WTC11 (cell line): ENCODE measurements around the gene PTPN7. TPM values are rescaled to one million over a fixed set of nuclear protein-coding genes. Genes with fewer than 3 reads are reported as not detected.

Source experiments
- ATAC-seq: fragments of 200-7000 bp; cut with Tn5 transposase; 2 replicates; pipeline ENCODE4 v1.10.0; 2021; ENCODE audit warnings: mild to moderate bottlenecking, moderate library complexity
- CTCF ChIA-PET: fragments of 300-600 bp; sonication (Branson Sonifier 250); formaldehyde crosslinking; loops from one replicate; lab custom pipeline; 2021; ENCODE audit warnings: antibody characterized with exemption; lab: Charles Lee
- POLR2A ChIA-PET: fragments of 350-600 bp; sonication (Branson Sonifier 250); formaldehyde crosslinking; loops from one replicate; lab custom pipeline; 2021; ENCODE audit warnings: antibody characterized with exemption; lab: Charles Lee
- DNase-seq: peaks from one replicate; pipeline ENCODE4 v3.0.0; 2021; ENCODE audit warnings: low spot score
- H3K27ac Mint-ChIP-seq: 2 replicates; pipeline ENCODE4 v1.8.0; 2021; ENCODE audit warnings: mixed read lengths
- H3K27me3 Mint-ChIP-seq: 2 replicates; pipeline ENCODE4 v1.8.0; 2021; ENCODE audit warnings: low read depth, mild to moderate bottlenecking, moderate library complexity, mixed read lengths
- H3K36me3 Mint-ChIP-seq: 2 replicates; pipeline ENCODE4 v1.8.0; 2021; ENCODE audit warnings: mixed read lengths
- H3K4me1 Mint-ChIP-seq: 2 replicates; pipeline ENCODE4 v1.8.0; 2022; ENCODE audit warnings: mixed read lengths
- H3K4me3 Mint-ChIP-seq: 2 replicates; pipeline ENCODE4 v1.8.0; 2021; ENCODE audit warnings: mild to moderate bottlenecking, moderate library complexity, mixed read lengths
- H3K9me3 Mint-ChIP-seq: 2 replicates; pipeline ENCODE4 v1.8.0; 2021; ENCODE audit warnings: mixed read lengths
- AFF4 ChIP-seq: sonication (generic); formaldehyde crosslinking; IDR thresholded peaks from 2 replicates; pipeline ENCODE4 v1.8.1; 2023; ENCODE audit warnings: mild to moderate bottlenecking, missing genetic modification reagents, borderline replicate concordance
- CREM ChIP-seq: sonication (generic); formaldehyde crosslinking; IDR thresholded peaks from 2 replicates; pipeline ENCODE4 v1.8.1; 2022; ENCODE audit warnings: mild to moderate bottlenecking, missing genetic modification reagents, moderate library complexity
- ERG ChIP-seq: fragments of 250-450 bp; sonication (Bioruptor Pico); IDR thresholded peaks from 2 replicates; pipeline ENCODE4 v1.8.0; 2021; ENCODE audit warnings: mild to moderate bottlenecking
- GABPB1 ChIP-seq: sonication (generic); formaldehyde crosslinking; IDR thresholded peaks from 2 replicates; pipeline ENCODE4 v1.8.1; 2023; ENCODE audit warnings: mild to moderate bottlenecking, missing genetic modification reagents
- GRHL2 ChIP-seq: fragments of 250-450 bp; sonication (Bioruptor Pico); IDR thresholded peaks from 2 replicates; pipeline ENCODE4 v1.8.0; 2022; ENCODE audit warnings: mild to moderate bottlenecking, moderate library complexity; ENCODE audit not compliant: insufficient replicate concordance, severe bottlenecking
- GTF2I ChIP-seq: fragments of 250-450 bp; sonication (Bioruptor Pico); conservative IDR thresholded peaks from 2 replicates; pipeline ENCODE4 v1.4.0; 2021; ENCODE audit warnings: mild to moderate bottlenecking
- IRF1 ChIP-seq: sonication (generic); formaldehyde crosslinking; IDR thresholded peaks from 2 replicates; pipeline ENCODE4 v1.8.0; 2023; ENCODE audit warnings: missing genetic modification reagents
- IRF2 ChIP-seq: sonication (generic); formaldehyde crosslinking; IDR thresholded peaks from 2 replicates; pipeline ENCODE4 v1.8.0; 2022; ENCODE audit warnings: low read depth, missing genetic modification reagents, borderline replicate concordance
- JAZF1 ChIP-seq: fragments of 250-450 bp; sonication (Bioruptor Pico); IDR thresholded peaks from 2 replicates; pipeline ENCODE4 v1.9.0; 2021; ENCODE audit warnings: moderate library complexity, mild to moderate bottlenecking, inconsistent platforms
- NR3C1 ChIP-seq: sonication (generic); formaldehyde crosslinking; conservative IDR thresholded peaks from 2 replicates; pipeline ENCODE4 v1.8.1; 2023; ENCODE audit warnings: low read depth, mild to moderate bottlenecking, missing genetic modification reagents
- PREB ChIP-seq: sonication (generic); formaldehyde crosslinking; IDR thresholded peaks from 2 replicates; pipeline ENCODE4 v1.8.1; 2022; ENCODE audit warnings: mild to moderate bottlenecking, missing genetic modification reagents, moderate library complexity, borderline replicate concordance
- RELA ChIP-seq: sonication (generic); formaldehyde crosslinking; IDR thresholded peaks from 2 replicates; pipeline ENCODE4 v1.8.1; 2022; ENCODE audit warnings: missing genetic modification reagents, mild to moderate bottlenecking, borderline replicate concordance
- TEAD1 ChIP-seq: sonication (generic); formaldehyde crosslinking; IDR thresholded peaks from 2 replicates; pipeline ENCODE4 v1.8.0; 2022; ENCODE audit warnings: mild to moderate bottlenecking, missing genetic modification reagents
- USF2 ChIP-seq: sonication (generic); formaldehyde crosslinking; IDR thresholded peaks from 2 replicates; pipeline ENCODE4 v1.8.1; 2023; ENCODE audit warnings: mild to moderate bottlenecking, missing genetic modification reagents, moderate library complexity
- ZNF138 ChIP-seq: sonication (generic); formaldehyde crosslinking; conservative IDR thresholded peaks from 2 replicates; pipeline ENCODE4 v1.8.1; 2022; ENCODE audit warnings: mild to moderate bottlenecking, moderate library complexity, missing genetic modification reagents
- ZNF281 ChIP-seq: sonication (generic); formaldehyde crosslinking; IDR thresholded peaks from 2 replicates; pipeline ENCODE4 v1.8.0; 2023; ENCODE audit warnings: mild to moderate bottlenecking, missing genetic modification reagents
- ZNF317 ChIP-seq: sonication (generic); formaldehyde crosslinking; IDR thresholded peaks from 2 replicates; pipeline ENCODE4 v1.8.1; 2023; ENCODE audit warnings: low read depth, mild to moderate bottlenecking, moderate library complexity, missing genetic modification reagents, borderline replicate concordance
- ZNF532 ChIP-seq: fragments of 250-450 bp; sonication (Bioruptor Pico); IDR thresholded peaks from 2 replicates; pipeline ENCODE4 v1.9.0; 2021; ENCODE audit warnings: mild to moderate bottlenecking, borderline replicate concordance
- total RNA-seq: library from RNA; stranded (reverse); gene quantifications from 3 replicates; pipeline ENCODE4 v1.2.3, GENCODE V29; 2021

The PTPN7 gene
- total RNA-seq, 1 experiment from 2014 or later = 0.98 TPM

- no peak for TF ChIP-seq AFF4 (CRISPR knock-in tag)
- no peak for TF ChIP-seq ZNF138 (CRISPR knock-in tag)
- TF ChIP-seq IRF2 (CRISPR knock-in tag) = no peak
- TF ChIP-seq USF2 (CRISPR knock-in tag) = no peak
- no peak for TF ChIP-seq ZNF281
- TF ChIP-seq GTF2I (CRISPR knock-in tag) = no peak
- TF ChIP-seq GABPB1 (CRISPR knock-in tag) = no peak
- TF ChIP-seq NR3C1 (CRISPR knock-in tag) = no peak
- TF ChIP-seq JAZF1 (CRISPR knock-in tag) = no peak
- TF ChIP-seq GRHL2 (CRISPR knock-in tag) = no peak
- no peak for TF ChIP-seq TEAD1
Observed at GRCh38 chr1:202198366-202198724, 37.9 kb upstream of the PTPN7 start (continued).

GRCh38 chr1:202197653-202198365 lies 37.4 kb upstream of the PTPN7 start:
- no peaks in the 10 kb centered on the region for H3K36me3 Mint-ChIP-seq
- ChIA-PET POLR2A (no interaction called here), CTCF (interaction anchor here (0.9 kb wide), 1 partner anchor 43 kb away, joined by 3 read pairs; no protein-coding TSS in a partner anchor)
- no peak overlapping the region for H3K4me3 Mint-ChIP-seq
- ATAC-seq (no peak), DNase-seq (no peak)
- H3K4me1 Mint-ChIP-seq = peaks cover 6% of the 10 kb centered on the region
- H3K9me3 Mint-ChIP-seq = no peaks in the 10 kb centered on the region
- H3K27me3 Mint-ChIP-seq = peaks cover 38% of the 10 kb centered on the region
- no peak overlapping the region for H3K27ac Mint-ChIP-seq
- TF ChIP-seq IRF1 (CRISPR knock-in tag) = no peak
- no peak for TF ChIP-seq ZNF317 (CRISPR knock-in tag)
- no peak for TF ChIP-seq CREM (CRISPR knock-in tag)
- TF ChIP-seq ZNF532 (CRISPR knock-in tag) = no peak
- TF ChIP-seq RELA = no peak
- TF ChIP-seq PREB (CRISPR knock-in tag) = no peak
- no peak for TF ChIP-seq ERG
